GM19099 (cell line): ENCODE measurements around the gene ADD2.

Experiments used
- POLR2A ChIP-seq: IDR thresholded peaks from 3 replicates; pipeline ENCODE4 v1.6.1; 2011; ENCODE audit warnings: low read depth; ENCODE audit not compliant: insufficient read length; ENCODE audit errors: extremely low read depth

The ADD2 gene

DNA sequence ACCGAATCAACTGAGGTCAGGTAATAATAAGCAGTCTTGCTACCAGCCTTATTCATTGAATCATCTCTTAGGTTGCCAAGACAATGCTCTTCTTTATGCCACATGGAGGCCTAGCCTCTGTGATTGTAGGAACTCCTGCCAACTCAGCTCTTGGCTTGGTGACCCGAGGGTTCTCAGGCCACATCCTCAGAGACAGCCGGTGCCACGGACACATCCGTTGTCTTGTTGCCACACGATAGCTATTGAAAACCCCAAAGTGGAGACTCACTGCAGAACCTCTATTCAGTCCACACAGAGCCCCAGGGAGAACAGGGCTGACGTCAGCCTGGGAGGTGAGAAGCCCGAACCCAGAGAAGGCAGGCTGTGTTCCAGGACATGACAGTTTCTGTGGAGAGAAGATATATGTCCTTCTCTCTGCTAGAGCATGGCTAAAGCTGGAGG, 160.9 kb downstream of the ADD2 start:
- TF ChIP-seq POLR2A: no peak
